GM12864 (cell line): ENCODE results near the gene CLEC4E.
"Not testable (repeated sequence)": the region's sequence is repeated elsewhere in the genome, so short reads cannot be mapped to it uniquely, and the experiment has no call there.

ENCODE experiments used
- DNase-seq: peaks from one replicate; pipeline ENCODE4 v3.0.0-alpha.2; 2011; ENCODE audit warnings: low read depth
- H3K4me3 ChIP-seq: 2 replicates; pipeline ENCODE4 v1.5.1; 2011; ENCODE audit warnings: mild to moderate bottlenecking, low read depth, low read length, control low read depth
- TF ChIP-seq, protein P1 (sequence below): IDR thresholded peaks from 2 replicates; pipeline ENCODE4 v1.5.1; 2011; ENCODE audit warnings: low read depth, mild to moderate bottlenecking, moderate library complexity, low read length, control low read depth, inconsistent platforms; ENCODE audit errors: missing control alignments

The CLEC4E gene

DNA sequence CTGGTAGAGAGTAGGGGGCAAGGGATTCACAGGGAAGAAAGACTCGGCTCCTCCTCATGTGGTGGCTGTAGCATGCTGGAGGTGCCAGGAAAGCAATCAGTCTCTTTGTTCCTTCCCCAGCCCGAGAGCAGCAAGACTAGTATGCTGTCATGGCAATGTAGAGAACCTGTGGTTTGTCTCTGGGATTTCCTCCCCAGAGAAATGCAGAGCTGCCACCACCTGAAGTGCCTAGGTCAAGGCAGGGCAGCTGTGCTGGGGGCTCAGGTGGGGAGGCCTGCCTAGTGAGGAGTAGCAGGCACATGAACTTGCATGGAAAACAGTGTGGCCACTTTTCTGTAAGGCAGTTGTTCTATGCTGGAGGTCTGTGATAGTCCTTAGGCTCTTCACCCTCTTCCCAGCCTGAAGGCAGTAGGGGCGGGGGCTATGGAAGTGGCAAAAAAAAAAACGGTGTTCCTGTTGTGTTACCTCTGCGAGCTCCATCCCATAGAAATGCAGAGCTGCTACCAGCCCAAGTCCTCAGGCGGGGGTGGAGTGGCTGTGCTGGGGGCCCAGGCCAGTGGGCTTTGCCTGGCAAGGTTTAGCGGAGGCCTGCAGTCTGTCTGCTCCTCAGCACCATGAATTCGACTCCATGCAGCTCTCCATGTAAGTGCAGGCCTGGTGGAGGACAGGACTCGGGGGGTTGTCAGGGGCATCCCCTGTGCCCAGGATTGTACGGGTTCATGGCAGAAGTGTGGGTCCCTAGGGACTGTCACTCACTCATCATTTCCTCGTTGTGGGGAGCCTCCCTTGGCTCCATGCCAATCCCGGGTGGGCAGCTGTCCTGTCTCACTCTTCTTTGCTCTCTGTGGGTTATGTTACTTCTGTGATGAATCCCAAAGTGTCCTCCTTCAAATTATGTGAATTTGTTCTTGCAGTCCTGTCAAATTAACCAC is 31.5 kb downstream of the CLEC4E start:
- no peak for DNase-seq
- H3K4me3 ChIP-seq, result no peak overlapping the region
- TF ChIP-seq, protein P1, sequence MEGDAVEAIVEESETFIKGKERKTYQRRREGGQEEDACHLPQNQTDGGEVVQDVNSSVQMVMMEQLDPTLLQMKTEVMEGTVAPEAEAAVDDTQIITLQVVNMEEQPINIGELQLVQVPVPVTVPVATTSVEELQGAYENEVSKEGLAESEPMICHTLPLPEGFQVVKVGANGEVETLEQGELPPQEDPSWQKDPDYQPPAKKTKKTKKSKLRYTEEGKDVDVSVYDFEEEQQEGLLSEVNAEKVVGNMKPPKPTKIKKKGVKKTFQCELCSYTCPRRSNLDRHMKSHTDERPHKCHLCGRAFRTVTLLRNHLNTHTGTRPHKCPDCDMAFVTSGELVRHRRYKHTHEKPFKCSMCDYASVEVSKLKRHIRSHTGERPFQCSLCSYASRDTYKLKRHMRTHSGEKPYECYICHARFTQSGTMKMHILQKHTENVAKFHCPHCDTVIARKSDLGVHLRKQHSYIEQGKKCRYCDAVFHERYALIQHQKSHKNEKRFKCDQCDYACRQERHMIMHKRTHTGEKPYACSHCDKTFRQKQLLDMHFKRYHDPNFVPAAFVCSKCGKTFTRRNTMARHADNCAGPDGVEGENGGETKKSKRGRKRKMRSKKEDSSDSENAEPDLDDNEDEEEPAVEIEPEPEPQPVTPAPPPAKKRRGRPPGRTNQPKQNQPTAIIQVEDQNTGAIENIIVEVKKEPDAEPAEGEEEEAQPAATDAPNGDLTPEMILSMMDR, result no peak

DNA sequence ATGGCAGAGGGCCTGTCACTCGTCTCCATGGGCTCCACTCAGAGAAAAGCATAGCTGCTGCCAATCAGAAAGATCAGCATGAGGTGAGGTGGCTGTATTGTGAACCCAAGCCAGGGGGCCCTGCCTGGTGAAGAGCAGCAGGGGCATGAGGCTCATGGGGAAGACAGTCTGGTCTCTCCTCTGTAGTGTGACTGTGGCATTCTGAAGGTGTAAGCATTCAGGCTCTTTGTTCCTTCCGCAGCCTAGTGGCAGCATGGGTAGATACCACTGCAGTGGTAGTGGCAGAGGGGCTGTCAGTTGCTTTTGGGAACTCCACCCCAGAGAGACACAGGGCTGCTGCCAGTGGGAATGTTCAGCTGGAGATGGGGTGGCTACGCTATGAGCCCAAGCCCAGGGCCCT is 32.5 kb downstream of the CLEC4E start:
- no peak for DNase-seq
- TF ChIP-seq, protein P1, result no peak
- H3K4me3 ChIP-seq, result no peak overlapping the region

DNA sequence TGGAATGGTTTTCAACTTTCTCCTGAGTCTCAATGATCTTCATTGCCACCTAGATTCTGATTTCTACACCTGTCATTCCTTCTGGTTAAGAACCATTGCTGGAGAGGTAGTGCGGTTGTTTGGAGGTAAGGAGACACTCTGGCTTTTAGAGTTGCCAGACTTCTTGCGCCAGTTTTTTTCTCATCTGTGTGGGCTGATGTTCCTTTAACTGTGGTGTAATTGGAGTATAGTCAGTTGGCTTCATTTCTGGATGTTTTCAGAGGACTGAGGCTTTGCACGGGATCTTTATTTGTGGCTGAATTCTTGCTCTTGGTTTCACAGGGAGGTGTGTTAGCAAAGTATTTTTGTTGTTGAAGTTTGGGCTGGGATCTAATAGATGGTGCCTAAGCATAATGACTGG is 33.1 kb downstream of the CLEC4E start:
- no peak overlapping the region for H3K4me3 ChIP-seq
- DNase-seq, result no peak
- TF ChIP-seq, protein P1, result no peak

DNA sequence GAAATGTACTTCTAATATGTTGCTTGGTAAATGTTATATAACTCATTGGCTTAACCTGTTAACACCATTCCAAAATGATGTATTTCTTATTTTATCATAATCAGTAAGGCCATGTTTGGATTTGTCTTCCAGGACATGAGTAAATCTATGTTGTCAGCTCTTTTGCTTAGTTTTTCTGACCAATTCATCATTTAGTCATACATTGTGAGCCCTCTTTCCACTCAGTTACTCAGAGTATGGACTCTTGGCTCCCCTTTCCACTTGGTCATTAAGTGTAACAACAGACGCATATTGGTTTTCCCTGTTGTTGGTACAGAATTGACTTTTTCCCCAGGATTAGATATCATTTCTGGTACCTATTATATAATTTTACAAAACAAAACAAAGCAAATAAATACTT is 36.4 kb downstream of the CLEC4E start:
- TF ChIP-seq, protein P1, result no peak
- no peak overlapping the region for H3K4me3 ChIP-seq
- no peak for DNase-seq

DNA sequence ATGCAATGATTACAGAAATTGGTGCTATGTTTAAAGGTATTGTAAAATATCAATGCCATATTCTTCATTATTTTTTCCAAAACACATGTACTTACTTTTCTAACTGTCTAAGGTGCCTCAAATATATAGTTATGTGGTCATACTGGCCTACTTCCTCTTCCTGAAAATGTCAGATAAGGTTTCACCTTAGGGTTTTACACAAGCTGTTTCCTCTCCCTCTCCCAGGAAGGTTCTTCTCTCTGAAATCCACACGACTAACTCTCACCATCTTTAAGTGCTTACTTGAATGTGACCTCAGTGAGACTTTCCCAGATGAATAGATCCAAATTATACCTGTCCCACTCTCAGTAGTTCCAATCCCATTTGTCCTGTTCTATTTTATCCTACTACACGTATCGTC is 39.0 kb downstream of the CLEC4E start:
- no peak for DNase-seq
- TF ChIP-seq, protein P1, result no peak
- no peak overlapping the region for H3K4me3 ChIP-seq

DNA sequence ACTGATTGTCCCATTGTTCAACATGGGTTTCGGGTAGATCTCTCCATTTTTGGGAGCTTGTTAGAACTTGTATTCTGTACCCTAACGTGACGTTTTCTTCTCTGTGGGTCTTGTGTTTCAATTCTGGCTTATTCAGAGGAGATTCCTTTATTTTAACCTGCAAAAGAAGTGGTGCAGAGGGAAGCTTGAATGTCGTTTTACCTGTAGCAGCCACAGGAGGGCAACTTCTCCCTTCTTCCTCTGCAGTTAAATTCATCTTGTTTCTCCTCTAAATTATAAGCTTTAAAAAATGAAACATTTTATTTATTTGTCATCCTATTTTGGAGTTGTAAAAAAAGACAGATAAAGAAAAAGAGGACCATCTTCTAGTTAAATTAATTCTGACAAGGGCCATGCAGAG is 41.1 kb downstream of the CLEC4E start:
- H3K4me3 ChIP-seq, result no peak overlapping the region
- TF ChIP-seq, protein P1, result peak; percentile 16
- no peak for DNase-seq

DNA sequence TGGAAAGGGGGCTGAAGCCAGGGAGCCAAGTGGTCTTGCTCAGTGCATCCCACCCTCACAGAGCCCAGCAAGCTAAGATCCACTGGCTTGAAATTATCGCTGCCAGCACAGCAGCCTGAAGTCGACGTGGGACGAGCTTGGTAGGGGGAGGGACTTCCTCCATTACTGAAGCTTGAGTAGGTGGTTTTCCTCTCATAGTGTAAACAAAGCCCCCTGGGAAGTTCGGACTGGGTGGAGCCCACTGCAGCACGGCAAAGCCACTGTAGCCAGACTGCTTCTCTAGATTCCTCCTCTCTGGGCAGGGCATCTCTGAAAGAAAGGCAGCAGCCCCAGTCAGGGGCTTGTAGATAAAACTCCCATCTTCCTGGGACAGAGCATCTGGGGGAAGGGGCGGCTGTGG is 44.6 kb downstream of the CLEC4E start:
- H3K4me3 ChIP-seq, DNase-seq: not testable (repeated sequence)

DNA sequence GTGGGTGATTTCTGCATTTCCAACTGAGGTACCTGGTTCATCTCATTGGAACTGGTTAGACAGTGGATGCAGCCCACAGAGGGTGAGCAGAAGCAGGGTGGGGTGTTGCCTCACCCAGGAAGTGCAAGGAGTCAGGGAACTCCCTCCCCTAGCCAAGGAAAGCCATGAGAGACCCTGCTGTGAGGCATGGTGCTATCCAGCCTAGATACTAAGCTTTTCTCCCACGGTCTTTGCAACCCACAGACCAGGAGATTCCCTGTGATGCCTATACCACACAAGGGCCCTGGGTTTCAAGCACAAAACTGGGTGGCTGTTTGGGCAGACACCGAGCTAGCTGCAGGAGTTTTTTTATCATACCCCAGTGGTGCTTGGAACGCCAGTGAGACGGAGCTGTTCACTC is 45.0 kb downstream of the CLEC4E start:
- H3K4me3 ChIP-seq, DNase-seq: not testable (repeated sequence)
